Measurements from ENCODE around the gene LTBP1.
"Not testable (repeated sequence)": the region's sequence is repeated elsewhere in the genome, so short reads cannot be mapped to it uniquely, and the experiment has no call there.

Gene LTBP1

DNA sequence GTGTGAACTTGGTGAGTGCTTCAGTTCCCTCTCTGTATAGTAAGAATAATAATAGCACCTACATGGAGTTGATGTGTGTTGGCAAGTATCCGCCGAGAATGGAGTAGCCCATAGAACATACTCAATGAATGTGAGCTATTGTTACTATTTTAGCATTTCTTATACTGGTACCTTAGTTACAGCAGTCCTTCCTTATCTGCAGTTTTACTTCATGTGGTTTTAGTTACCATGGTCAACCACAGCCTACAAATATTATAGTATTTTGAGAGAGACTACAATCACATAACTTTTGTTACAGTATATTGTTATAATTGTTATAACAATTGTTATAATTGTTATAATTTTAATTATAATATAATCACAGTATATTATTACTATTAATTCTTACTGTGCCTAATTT lies 377.2 kb downstream of the LTBP1 start:
- no peak for DNase-seq

DNA sequence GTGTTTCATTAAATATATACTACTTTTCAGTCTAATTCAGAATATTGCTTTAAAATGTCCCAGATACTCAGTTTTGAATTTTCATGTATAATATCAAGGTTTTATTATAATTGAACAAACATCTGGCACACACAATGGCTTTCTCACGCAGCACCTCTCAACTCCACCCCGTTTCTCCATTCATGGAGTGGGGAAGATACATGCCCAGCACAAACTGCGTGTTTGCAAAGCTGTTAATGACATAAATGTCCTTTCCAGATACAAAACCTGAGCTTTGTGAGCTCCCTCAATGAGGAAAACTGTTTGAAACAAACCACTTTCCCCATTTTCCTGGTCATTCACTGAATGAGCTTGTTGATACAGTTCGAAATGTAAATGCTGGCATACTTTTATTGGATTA lies 379.3 kb downstream of the LTBP1 start:
- no peak for DNase-seq

DNA sequence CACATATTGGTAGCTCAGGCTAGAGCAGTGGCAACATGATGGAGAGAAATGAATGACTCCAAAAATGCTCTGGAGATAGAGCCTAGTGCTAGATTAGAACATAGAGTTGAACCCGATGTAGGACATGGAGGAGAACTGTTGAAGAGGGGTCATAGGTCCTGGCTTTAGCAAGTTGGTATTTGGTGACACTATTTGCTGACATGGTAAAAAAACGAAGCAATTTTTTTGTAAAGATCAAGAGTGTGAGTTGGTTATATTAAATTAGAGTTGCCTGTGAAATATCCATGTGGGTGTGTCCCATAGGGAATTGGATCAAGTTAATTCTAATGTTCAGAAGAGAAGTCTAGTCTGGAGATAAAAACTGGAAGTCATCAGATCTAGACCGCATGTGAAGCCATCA lies 386.7 kb downstream of the LTBP1 start:
- no peak for DNase-seq

DNA sequence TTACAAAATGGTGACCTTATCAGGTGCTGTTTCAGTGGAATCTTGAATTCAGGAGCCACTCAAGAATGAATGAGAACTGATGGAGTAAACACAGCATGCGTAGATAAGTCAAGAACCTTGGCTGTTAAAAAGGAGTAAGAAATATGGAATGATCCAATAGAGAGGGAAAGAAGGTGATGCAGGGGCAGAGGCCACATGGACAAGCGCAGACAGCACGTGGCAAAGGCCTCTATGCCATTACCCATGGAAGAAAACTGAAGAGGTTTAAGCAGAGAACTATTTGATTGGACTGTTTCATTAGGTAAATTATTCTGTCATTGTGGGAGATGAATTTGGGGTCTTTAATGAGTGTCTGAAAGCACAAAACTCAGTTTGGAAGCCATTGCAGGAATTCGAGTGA lies 387.3 kb downstream of the LTBP1 start:
- DNase-seq: no peak

DNA sequence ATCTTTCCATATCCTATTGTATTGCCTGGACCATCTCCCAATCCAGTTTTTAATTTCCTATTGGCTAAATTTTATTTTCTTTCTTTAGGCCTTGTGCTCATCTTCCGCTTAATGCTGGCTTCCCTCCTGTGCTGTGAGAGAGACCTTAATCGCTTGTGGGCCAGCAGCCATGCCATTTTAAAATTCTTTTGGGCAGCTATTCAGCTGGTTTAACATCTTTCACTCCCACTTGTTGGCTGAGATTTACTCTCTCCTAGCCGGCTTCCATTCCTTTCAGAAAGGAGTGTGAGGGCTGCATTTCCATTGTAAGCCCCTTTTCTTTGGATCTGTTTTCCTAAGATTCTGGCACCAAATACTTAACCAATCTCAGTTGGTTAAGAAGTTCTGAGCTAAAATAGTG lies 388.8 kb downstream of the LTBP1 start:
- DNase-seq: no peak

DNA sequence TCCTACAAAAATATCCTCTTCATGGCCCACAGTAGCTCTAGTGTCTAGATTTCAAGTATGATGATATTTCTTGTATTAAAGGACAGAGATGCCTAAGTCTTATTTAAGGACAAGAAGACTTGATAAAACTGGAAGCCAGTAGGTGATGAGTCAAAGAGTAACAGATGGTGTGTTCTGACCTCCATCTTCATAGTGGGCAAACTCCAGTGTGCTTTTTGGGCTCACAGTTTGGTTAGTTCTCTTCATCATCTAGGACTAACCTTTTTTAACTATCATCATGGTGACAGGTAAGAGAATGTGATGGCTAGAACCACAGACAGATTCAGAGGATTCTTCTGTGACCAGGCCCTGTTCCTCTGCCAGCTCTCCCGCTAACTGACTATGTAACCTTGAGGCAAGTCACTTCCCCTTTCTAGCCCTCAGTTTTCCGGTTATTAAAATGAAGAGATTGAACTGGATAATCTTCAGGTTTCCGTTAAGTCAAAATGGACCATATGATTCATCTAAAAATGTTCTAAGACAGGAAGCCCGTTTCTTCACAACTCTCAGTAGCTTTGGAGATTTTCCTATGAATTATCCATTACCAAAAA lies 389.4 kb downstream of the LTBP1 start:
- no peak for DNase-seq

DNA sequence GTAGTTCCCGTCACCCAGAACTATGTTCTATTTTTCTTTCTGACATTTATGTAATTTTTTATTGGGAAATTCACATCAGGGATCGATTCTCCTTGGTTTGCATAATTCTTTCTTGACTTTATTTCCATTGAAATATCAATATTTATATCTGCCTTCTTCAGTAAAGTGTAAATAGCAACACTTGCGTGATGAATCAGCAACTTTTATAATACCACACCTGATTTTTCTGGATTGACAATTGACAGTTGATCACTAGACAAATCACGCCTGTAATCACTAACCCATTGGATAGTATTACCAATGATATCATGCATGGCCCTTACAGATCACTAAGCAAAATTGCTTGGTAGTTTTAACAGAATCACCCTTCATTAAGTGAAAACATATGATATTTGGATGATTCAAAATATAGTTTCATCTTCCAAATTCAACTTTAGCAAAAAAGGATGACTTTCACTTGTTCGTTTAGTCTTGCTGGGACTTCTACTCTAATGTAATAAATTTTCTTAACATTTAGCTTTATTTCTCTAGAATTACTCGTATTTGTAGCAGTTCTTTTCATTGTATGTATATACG lies 390.7 kb downstream of the LTBP1 start:
- DNase-seq: no peak

DNA sequence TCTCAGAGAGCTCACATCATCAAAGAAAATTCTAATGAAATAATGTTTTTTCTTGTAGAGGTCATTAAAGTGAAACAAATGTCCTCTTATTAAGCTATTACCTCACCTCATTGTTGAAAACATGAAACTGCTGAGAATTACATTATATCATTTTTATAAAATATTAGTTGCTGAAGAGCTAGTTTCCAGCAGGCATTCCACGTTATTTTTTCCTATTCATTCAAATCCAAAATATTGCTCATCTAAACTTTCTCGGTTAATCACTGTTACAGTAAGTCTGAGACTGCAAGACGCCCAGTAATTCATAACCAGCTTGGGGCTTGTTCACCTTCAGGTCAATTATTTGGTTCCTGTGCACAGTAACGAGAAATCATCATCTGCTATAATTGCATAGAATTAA lies 391.2 kb downstream of the LTBP1 start:
- DNase-seq: no peak

DNA sequence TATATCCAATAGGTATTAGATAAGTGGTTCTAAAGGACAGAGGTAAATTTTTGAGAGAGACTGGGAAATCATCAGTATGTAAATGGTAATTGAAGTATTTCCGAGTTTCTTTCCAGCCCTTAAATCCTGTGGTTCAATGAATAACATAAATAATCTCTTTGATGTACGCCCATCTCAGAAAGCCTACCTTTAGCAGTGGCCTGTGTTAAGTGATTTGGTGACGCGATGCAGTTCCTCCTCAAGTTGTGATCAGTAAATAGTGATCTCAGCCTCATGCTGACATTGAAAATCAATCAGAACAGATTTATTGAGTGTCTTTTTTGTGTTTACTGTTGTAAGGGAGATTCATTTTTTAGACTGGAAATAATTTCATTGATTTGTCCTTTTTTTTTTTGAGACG lies 392.5 kb downstream of the LTBP1 start:
- DNase-seq: no peak

DNA sequence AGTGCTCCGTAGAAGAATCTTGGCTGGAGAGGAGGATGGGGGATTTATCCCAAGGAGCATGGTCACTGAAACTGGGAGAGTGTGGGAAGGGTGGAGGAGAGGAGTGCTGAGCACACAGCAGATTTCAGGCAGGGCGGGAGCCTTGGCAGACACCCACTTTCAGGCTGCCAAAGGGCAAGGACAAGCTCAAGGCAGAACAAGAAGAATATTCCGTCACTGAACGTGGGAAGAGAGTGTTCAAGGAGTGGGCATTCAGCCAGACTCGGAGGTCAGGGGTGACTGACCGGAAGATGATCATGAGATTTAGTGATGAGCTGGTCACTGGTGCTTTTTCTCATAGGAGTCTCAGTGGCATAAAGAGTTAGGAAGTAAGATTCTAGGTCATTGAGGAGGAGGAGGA lies 393.5 kb downstream of the LTBP1 start:
- DNase-seq: no peak

DNA sequence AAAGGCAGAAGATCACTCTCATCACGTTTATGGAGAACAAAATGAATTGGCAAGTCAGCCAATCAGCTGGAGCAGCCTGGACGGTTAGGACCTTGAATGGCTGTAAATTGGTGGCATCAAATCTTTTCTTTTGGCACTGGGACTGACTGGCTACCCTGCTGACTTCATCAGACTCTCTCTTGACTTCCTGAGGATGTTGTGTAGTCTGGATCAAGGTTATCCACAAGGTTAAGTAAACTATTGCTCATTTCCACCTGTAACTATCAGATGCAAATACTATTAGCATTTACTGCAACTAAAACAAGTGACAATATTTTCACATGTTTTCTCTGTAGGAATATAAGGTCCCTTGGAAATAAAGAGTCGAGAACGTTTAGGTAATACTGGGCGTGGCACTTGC lies 395.4 kb downstream of the LTBP1 start:
- no peak for DNase-seq

DNA sequence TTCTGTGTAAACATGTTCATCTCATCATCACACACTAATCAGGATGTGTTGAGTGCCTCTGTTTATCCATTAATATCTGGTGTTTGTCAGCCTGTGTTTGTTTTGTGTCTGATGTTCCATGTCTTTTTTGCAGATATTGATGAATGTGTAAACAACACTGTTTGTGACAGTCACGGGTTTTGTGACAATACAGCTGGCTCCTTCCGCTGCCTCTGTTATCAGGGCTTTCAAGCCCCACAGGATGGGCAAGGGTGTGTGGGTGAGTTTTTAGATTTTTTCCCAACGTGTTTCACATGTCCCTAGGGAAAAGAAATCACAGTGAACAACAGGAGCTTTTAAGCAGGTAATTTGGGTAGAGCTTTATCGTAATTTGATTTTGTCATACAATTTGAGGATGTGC lies 396.0 kb downstream of the LTBP1 start:
- no peak for DNase-seq

DNA sequence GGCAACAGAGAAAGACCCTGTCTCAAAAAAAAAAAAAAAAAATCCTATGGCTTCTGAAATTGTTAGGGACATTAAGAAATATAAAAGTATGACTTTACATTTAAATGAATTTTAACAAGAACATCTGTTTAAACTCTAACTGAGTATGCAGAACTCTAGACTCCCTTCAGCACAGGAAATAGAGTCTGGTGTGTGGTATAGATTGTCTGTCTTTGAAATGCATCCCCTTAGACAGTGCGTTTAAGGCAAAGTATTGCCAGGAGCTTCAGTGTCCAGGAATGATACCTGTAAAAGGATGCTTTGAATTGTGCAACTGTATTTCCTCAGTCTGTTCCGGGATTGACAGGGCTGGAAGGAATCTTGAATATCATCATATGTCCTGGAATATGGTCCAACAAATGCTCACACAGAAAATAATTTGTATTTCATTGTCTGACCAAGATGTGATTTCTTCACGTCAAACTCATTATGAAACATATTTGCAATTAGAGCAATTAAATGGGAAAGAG lies 396.7 kb downstream of the LTBP1 start:
- no peak for DNase-seq

DNA sequence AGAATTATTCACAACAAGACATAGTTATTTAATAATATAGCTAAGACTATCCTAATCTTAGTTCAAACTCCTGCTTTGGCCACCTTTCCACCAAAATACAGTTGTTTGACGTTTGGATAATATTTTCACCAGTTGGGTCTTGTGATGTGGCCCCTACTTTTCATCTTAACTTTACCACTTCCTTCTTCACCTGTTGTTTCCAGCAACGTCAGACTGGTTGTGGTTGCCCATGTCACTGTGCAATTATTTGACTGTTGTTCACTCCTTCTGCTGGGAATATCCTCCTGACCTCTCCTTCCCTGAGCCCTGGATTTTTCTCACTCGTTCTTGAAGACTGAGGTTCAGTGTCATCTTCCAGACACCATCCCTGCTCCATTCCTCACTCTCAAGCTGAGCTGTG lies 397.5 kb downstream of the LTBP1 start:
- no peak for DNase-seq

DNA sequence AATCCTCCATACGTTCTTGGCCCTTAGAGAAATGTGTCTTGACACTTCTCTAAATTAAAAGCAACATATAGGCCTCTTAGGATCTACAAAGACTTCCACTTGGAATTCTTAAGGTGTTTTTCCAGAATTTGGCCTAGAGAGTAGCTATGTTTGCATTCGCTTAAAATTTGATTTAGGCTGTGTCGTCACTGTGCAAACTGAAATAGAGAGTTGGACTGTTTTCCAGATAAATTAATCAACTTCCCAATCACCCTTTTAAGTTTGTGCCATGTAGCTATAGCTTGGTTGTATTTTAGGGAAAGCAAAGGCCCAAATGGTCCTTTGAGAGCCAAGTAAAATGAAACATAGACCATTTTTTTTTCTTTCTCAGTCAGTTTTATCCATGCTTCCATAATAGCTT lies 401.1 kb downstream of the LTBP1 start:
- DNase-seq: no peak

DNA sequence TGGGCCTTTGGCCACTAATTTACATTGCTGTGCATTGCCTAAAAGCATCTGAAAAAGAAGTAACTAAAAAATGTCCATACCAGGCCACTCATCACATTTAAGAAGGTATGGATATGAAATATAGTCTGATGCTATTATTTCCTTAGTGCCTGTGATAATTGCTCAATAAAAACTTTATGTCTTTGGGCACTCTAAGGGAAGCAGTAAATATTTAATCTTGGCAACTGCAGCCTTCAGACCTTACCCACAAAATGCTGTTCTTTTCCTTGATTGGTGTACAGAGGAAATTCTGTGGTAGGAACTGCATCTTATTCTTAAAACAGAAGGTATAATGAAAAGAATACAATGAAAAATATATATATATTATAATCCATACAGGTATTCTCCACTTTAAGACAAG lies 403.9 kb downstream of the LTBP1 start:
- no peak for DNase-seq

DNA sequence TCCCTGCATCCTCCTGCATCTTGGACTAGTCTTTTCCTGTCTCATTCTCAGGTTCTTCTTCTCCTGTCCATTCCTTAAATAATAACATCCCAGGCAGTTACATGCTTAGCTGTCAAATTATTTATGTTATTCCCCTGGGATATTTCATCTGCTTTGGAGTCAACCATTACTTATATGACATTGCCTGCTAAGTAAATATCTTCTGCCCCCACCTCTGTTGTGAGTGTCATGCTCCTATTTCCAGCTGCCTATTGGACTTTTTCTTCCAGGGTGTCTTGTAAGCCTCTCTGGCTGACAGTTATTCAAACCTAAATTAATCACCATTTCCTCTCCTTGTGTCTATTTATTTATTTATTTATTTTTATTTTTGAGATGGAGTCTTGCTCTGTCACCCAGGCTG lies 405.0 kb downstream of the LTBP1 start:
- no peak for DNase-seq

DNA sequence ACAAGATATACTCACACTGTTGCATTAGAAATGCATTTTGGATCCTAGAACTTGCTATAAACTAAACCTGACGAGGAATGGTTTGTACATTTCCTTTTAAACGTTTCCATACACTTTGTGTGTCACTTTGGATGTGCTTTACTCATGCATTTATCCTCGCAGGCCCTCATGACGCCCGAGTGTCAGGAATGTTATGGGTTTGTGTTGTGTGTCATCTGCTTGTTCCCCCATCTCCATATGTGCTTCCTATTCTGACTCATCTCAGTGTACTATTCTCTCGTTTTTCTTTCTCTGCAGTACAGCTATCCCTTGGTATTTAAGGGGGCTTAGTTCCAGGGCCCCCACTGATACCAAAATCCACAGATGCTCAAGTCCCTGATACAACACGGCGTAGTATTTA lies 408.2 kb downstream of the LTBP1 start:
- DNase-seq: no peak

DNA sequence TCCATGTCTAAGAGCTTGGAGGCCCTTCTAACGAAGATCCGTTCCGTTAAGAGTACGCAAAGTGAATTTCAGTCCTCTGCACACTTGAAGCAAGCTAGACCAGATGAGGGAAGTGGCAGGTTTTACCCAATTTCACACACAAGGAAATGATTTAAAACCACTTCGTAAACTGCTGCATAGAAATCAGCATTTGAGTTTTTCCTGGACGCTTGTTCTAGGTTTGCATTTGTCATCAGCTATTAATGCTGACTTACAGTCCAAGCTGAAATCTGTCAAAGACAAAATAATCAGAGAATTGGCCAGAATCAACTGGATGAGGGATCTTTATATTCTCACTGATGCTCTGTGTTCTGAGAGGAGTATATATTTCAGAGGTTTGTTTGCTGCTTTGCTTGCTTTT lies 412.1 kb downstream of the LTBP1 start:
- no peak for DNase-seq

DNA sequence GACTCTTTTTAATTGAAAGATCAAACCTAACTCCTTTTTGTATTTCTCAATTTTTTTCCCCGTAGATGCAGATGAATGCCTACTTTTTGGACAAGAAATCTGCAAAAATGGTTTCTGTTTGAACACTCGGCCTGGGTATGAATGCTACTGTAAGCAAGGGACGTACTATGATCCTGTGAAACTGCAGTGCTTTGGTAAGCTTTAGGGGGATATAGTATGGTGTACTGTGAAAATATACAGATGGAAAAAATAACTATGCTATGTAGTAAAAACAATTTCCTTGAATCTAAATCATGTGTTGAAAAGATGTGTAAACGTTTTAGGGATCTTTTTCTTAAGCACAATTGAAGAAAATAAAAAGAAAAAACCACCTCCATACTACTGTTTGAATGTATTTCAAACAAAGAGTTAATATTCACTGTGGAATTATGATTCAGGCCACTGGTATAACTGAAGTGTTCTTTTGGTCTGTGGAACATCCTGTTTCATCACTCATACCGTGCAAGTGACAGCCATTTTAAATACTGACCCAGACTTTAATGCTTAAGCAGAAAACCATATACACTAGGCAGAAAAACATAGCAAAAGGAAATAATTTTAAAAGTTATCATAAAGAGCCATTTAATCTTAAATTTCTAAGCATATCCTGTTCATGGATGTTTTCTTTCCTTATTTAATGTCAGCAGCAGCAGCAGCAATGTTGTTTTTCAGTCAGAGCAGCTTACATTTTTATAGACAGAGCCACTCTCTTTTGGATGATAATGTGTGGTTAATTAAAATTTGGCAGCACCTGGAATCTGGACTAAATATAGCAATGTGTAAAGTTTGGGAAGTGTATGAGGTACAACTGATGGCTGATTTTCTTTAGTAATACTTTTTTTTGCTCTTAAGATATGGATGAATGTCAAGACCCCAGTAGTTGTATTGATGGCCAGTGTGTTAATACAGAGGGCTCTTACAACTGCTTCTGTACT lies 416.9 kb downstream of the LTBP1 start:
- DNase-seq: no peak

DNA sequence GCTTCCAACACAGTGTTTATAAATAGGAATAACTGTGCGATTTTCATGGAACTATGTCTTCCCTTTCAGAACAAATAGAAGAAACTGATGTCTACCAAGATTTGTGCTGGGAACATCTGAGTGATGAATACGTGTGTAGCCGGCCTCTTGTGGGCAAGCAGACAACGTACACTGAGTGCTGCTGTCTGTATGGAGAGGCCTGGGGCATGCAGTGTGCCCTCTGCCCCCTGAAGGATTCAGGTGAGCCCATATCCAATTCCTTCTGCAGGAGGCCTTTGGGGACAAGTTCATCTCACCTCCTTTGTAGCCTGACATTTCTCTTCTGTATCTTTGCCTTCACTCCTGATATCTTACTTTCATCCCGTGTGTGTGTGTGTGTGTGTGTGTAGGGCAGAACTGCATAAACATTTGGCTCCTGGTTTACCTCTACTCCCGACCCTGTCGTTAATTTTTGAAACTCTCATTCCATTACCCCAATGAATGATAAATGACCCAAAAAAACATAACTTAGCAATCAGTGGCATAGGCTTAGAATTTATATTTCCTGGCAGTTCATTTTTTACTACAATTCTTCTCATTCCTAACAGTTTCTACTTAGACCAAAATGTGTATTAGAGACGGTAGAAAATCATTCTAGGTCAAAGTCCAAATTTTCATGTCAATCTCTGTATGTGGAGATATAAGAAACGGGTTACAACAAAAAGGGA lies 418.7 kb downstream of the LTBP1 start:
- DNase-seq: no peak

DNA sequence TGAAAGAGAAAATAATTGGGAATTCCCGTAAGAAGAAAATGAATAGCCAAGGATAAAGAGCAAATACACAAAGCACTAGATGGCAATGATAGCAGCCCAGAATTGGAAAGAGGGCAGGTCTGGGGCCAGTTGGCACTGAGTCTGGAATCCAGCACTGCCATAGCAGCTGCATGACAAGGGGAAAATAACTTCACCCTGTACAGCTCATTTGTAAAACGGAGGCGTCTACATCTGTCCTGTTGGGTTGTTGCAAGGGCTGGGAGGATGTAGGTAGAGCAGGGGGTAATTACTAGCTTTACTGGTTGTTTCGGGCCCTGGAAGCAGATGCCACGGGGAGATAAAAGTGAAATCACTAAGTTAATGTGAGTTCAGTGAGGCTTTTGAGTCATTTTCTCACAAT lies 419.7 kb downstream of the LTBP1 start:
- no peak for DNase-seq

DNA sequence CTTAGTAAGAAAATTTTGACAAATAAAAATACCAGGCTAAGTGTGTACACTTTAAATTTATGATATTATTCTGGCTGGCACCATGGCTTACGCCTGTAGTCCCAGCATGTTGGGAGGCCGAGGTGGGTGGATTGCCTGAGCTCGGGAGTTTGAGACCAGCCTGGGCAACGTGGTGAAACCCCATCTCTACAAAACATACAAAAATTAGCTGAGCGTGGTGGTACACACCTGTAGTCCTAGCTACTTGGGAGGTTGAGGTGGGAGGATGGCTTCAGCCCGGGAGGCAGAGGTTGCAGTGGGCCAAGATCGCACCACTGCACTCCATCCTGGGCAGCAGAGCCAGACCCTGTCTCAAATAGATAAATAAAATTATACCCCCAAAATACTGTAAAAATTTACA lies 421.8 kb downstream of the LTBP1 start:
- not testable (repeated sequence) for DNase-seq
